ENCODE results near the gene NOX1. TPM values are rescaled to one million over a fixed set of nuclear protein-coding genes. Genes with fewer than 3 reads are reported as not detected.
"Not testable (repeated sequence)": the region's sequence is repeated elsewhere in the genome, so short reads cannot be mapped to it uniquely, and the experiment has no call there.

NOX1 gene
- total and polyA plus RNA-seq, 10 donors = 0.06 TPM; not detected in 9

GRCh38 chrX:100812216-100813158 lies 61.7 kb downstream of the NOX1 start:
- H3K27ac ChIP-seq = no peak overlapping the region
- WGBS, 5 donors = 52 to 70% (median 67%) methylated on average over 10 to 12 of the region's 12 CpGs
- intact Hi-C loops (cut with DNase I; ENCODE audit: low total_unique reads) = no loop called here
- no peaks in the 10 kb centered on the region for H3K9me3 ChIP-seq
- no peaks in the 10 kb centered on the region for H3K4me1 ChIP-seq
- H3K36me3 ChIP-seq = no peaks in the 10 kb centered on the region
- no peak for DNase-seq
- peaks cover 0 to 30% (median 3%) of the 10 kb centered on the region in 7 donors for H3K27me3 ChIP-seq (replicated peaks in 1 of 7)
- TF ChIP-seq, protein P1, sequence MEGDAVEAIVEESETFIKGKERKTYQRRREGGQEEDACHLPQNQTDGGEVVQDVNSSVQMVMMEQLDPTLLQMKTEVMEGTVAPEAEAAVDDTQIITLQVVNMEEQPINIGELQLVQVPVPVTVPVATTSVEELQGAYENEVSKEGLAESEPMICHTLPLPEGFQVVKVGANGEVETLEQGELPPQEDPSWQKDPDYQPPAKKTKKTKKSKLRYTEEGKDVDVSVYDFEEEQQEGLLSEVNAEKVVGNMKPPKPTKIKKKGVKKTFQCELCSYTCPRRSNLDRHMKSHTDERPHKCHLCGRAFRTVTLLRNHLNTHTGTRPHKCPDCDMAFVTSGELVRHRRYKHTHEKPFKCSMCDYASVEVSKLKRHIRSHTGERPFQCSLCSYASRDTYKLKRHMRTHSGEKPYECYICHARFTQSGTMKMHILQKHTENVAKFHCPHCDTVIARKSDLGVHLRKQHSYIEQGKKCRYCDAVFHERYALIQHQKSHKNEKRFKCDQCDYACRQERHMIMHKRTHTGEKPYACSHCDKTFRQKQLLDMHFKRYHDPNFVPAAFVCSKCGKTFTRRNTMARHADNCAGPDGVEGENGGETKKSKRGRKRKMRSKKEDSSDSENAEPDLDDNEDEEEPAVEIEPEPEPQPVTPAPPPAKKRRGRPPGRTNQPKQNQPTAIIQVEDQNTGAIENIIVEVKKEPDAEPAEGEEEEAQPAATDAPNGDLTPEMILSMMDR (IDR thresholded peaks at IDR 0.05 in 8 of 11, conservative IDR thresholded peaks at IDR 0.05 in 3 of 11) = no peak
- TF ChIP-seq POLR2AphosphoS5 (IDR thresholded peaks at IDR 0.05) (no peak), POLR2A (IDR thresholded peaks at IDR 0.05) (no peak)
- no peak overlapping the region for H3K4me3 ChIP-seq

DNA sequence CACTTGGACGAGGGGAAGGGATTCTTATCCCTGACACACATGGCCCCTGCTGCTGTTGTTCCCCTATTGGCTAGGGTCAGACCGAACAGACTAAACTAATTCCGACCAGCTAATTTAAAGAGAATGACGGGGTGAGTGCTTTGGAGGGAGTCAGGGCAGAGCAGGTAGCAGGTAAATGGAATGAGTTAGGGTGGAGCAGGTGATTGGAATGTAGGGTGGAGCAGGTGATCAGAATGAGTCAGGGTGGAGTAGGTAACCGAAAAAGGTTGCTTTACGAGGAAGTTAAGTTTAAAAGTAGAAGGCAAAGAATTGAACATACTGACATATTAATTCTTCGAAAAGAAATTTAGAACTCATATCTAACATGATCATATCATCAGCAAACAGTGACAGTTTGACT lies 65.9 kb downstream of the NOX1 start:
- H3K36me3 ChIP-seq; H3K27ac ChIP-seq; H3K4me3 ChIP-seq; intact Hi-C loops (cut with DNase I; ENCODE audit: low total_unique reads); H3K4me1 ChIP-seq; DNase-seq: not testable (repeated sequence)
- 83 to 95% (median 90%) methylated on average over 7 of the region's 7 CpGs for WGBS, 5 donors
- H3K27me3 ChIP-seq (replicated peaks in 1 of 7) = peaks cover 0 to 17% (median 3%) of the 10 kb centered on the region in 7 donors
- peaks cover 0 to 25% (median 4%) of the 10 kb centered on the region in 8 donors for H3K9me3 ChIP-seq

DNA sequence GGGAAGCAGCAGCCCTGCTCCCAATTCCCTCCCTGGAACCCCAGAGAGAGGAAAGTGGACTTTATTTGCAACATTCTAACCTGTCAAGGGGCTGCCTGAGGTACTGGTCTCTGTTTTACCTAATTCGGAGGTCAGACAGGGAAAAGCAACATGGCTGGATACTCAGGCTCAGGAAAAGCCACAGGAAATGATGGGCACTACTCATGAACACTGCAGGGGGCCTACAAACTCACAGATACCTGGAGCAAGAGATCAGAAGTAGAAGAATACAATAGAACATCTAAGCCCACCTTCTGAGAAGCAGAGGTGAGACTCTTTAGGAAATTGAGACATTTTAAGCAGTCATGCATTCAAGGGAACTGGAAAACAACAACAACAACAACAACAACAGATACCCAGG lies 69.4 kb downstream of the NOX1 start:
- no peaks in the 10 kb centered on the region for H3K36me3 ChIP-seq
- H3K27me3 ChIP-seq (replicated peaks in 1 of 7) = peaks cover 0 to 3% (median 0%) of the 10 kb centered on the region in 7 donors
- DNase-seq = no peak
- peaks cover 0 to 25% (median 4%) of the 10 kb centered on the region in 8 donors for H3K9me3 ChIP-seq
- TF ChIP-seq POLR2AphosphoS5 (IDR thresholded peaks at IDR 0.05) (no peak), POLR2A (IDR thresholded peaks at IDR 0.05) (no peak)
- TF ChIP-seq, protein P1 (IDR thresholded peaks at IDR 0.05 in 8 of 11, conservative IDR thresholded peaks at IDR 0.05 in 3 of 11) = no peak
- WGBS, 5 donors = 53 to 71% (median 65%) methylated on average over 1 of the region's 1 CpG
- intact Hi-C loops (cut with DNase I; ENCODE audit: low total_unique reads) = no loop called here
- no peaks in the 10 kb centered on the region for H3K4me1 ChIP-seq
- H3K4me3 ChIP-seq = no peak overlapping the region
- no peak overlapping the region for H3K27ac ChIP-seq

- H3K27me3 ChIP-seq (replicated peaks in 1 of 7) = no peaks in the 10 kb centered on the region
- H3K4me1 ChIP-seq = no peaks in the 10 kb centered on the region
- 79 to 84% (median 80%) methylated on average over 3 of the region's 3 CpGs for WGBS, 5 donors
- peaks cover 0 to 25% (median 4%) of the 10 kb centered on the region in 8 donors for H3K9me3 ChIP-seq
- TF ChIP-seq, protein P1 (IDR thresholded peaks at IDR 0.05 in 8 of 11, conservative IDR thresholded peaks at IDR 0.05 in 3 of 11) = no peak
- TF ChIP-seq POLR2A (IDR thresholded peaks at IDR 0.05) (no peak), POLR2AphosphoS5 (IDR thresholded peaks at IDR 0.05) (no peak)
- no peak overlapping the region for H3K4me3 ChIP-seq
- H3K36me3 ChIP-seq = no peaks in the 10 kb centered on the region
- DNase-seq = no peak
- intact Hi-C loops (cut with DNase I; ENCODE audit: low total_unique reads) = no loop called here
- no peak overlapping the region for H3K27ac ChIP-seq
Observed at GRCh38 chrX:100802843-100803242, 71.3 kb downstream of the NOX1 start.
